AG04450 (cell line): ENCODE data around the gene MALSU1. TPM values are rescaled to one million over a fixed set of nuclear protein-coding genes. Genes with fewer than 3 reads are reported as not detected.
A peak's percentile ranks its signal among the peaks of the same experiment; 100 is the strongest.

Experiments used
- CTCF ChIA-PET: fragments of 300-600, 350-600 bp; formaldehyde crosslinking; extraction: SDS; loops from one replicate; lab custom pipeline; 2022; ENCODE audit warnings: antibody characterized with exemption, inconsistent platforms; lab: Charles Lee
- POLR2A ChIA-PET: fragments of 350-600 bp; formaldehyde crosslinking; extraction: SDS; loops from one replicate; lab custom pipeline; 2021; ENCODE audit warnings: antibody characterized with exemption, inconsistent platforms; lab: Yijun Ruan, JAX
- DNase-seq: peaks from one replicate; pipeline ENCODE4 v3.0.0-alpha.2; 2011; ENCODE audit warnings: low read depth, low spot score
- H3K27ac ChIP-seq: one replicate; pipeline ENCODE4 v1.5.1; 2012; ENCODE audit warnings: low read depth, low read length, control low read depth
- H3K27me3 ChIP-seq: one replicate; pipeline ENCODE4 v1.6.0; 2012; ENCODE audit warnings: low read length; ENCODE audit not compliant: control insufficient read depth, insufficient read depth
- H3K4me3 ChIP-seq: 2 replicates; pipeline ENCODE4 v1.5.1; 2011; ENCODE audit warnings: mild to moderate bottlenecking, low read depth, low read length, control low read depth
- H3K9me3 ChIP-seq: 2 replicates; pipeline ENCODE4 v1.5.1; 2012; ENCODE audit warnings: low read length; ENCODE audit not compliant: control insufficient read depth, insufficient read depth
- polyA minus RNA-seq: library from RNA; depleted of rRNA, polyadenylated mRNA; stranded (reverse); fragments of >200 nt; gene quantifications from 2 replicates; pipeline ENCODE4 v1.2.3, GENCODE V29; 2011; rRNA and poly(A)+ RNA removed
- polyA plus RNA-seq: library from polyadenylated mRNA; depleted of rRNA; stranded (reverse); fragments of >200 nt; gene quantifications from 2 replicates; pipeline ENCODE4 v1.2.3, GENCODE V29; 2011; rRNA removed
- TF ChIP-seq, protein P1 (sequence below): IDR thresholded peaks from 2 replicates; pipeline ENCODE4 v1.5.1; 2011; ENCODE audit warnings: low read depth, low read length, control low read depth, inconsistent platforms

Gene MALSU1
- polyA plus RNA-seq (66.8 and 82.2 TPM in 2 replicates), polyA minus RNA-seq (21.3 and 40.9 TPM in 2 replicates)

DNA sequence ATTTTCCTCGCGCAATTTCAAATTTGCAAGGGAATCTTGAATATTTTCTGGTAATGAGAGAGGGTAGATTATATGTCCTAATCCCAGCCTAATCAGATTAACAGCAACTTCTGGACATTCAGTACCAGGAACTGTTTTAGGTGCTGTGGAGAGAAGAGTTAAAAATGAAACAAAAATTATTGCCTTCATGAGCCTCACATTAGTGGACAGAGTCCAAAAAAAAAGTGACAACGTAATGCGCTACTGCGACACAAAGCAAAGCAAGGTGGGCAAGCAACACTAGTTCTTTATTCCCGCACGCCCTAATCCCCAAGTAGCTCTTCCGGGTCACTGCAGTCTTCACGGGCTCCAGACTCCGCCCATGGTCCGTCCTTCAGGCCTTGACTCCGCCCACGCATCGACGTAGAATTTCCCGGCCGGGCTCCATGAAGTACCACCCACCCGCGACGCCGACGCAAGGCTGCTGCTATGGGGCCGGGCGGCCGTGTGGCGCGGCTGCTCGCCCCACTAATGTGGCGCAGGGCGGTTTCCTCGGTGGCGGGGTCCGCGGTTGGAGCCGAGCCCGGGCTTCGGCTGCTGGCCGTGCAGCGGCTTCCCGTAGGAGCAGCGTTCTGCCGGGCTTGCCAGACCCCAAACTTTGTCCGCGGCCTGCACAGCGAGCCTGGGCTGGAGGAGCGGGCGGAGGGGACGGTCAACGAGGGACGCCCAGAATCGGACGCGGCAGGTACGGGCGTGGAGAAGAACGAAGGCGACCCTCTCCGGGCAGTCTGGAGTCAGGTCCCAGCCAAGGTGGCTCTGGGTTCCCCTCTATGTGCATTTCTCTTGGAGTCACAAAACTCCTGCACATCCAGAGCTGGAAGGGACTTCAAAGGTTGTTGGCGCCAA lies at the start of gene MALSU1:
MALSU1 (plus strand) TSS at position 455 of the 885 bp plus-strand sequence; CDS start at position 469, 14 bp downstream.
- POLR2A ChIA-PET = interaction anchor here (0.7 to 1.2 kb wide), 3 partner anchors 17 to 131 kb away, joined by 3 to 5 read pairs (median 3); no protein-coding TSS in a partner anchor

DNA sequence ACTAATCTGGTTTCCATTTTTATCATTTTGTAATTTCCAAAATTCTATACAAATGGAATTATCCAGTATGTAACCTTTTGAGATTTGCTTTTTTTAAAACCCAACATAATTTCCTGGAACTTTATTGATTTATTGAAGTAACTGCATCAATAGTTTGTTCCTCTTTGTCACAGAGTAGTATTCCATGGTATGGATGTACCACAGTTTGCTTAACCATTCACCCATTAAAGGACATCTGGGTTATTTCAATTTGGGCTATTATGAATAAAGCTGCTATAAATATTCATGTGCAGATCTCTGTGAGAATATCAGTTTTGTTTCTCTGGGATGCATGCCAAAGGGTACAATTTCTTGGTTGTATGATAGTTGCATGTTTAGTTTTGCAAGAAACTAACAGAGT lies 49.7 kb upstream of the MALSU1 start:
- H3K27me3 ChIP-seq = peaks cover 49% of the 10 kb centered on the region
- H3K27ac ChIP-seq = no peak overlapping the region
- H3K9me3 ChIP-seq = peaks cover 8% of the 10 kb centered on the region
- DNase-seq = no peak
- TF ChIP-seq, protein P1, sequence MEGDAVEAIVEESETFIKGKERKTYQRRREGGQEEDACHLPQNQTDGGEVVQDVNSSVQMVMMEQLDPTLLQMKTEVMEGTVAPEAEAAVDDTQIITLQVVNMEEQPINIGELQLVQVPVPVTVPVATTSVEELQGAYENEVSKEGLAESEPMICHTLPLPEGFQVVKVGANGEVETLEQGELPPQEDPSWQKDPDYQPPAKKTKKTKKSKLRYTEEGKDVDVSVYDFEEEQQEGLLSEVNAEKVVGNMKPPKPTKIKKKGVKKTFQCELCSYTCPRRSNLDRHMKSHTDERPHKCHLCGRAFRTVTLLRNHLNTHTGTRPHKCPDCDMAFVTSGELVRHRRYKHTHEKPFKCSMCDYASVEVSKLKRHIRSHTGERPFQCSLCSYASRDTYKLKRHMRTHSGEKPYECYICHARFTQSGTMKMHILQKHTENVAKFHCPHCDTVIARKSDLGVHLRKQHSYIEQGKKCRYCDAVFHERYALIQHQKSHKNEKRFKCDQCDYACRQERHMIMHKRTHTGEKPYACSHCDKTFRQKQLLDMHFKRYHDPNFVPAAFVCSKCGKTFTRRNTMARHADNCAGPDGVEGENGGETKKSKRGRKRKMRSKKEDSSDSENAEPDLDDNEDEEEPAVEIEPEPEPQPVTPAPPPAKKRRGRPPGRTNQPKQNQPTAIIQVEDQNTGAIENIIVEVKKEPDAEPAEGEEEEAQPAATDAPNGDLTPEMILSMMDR = no peak
- ChIA-PET POLR2A (no interaction called here), CTCF (no interaction called here)
- H3K4me3 ChIP-seq = no peak overlapping the region

More for the DNA sequence above, at the start of gene MALSU1:
- CTCF ChIA-PET = interaction anchor here (1.0 kb wide), 2 partner anchors 27 to 37 kb away, joined by 3 to 5 read pairs; no protein-coding TSS in a partner anchor
- no peaks in the 10 kb centered on the region; the same call in 1 of the 2 replicates for H3K9me3 ChIP-seq
- TF ChIP-seq, protein P1 = no peak
- peak; percentile 90 for DNase-seq
- peak within 1 kb of the TSS; percentile 96 for H3K4me3 ChIP-seq
- H3K27ac ChIP-seq = peak within 1 kb of the TSS; percentile 82
- H3K27me3 ChIP-seq = no peaks in the 10 kb centered on the region

DNA sequence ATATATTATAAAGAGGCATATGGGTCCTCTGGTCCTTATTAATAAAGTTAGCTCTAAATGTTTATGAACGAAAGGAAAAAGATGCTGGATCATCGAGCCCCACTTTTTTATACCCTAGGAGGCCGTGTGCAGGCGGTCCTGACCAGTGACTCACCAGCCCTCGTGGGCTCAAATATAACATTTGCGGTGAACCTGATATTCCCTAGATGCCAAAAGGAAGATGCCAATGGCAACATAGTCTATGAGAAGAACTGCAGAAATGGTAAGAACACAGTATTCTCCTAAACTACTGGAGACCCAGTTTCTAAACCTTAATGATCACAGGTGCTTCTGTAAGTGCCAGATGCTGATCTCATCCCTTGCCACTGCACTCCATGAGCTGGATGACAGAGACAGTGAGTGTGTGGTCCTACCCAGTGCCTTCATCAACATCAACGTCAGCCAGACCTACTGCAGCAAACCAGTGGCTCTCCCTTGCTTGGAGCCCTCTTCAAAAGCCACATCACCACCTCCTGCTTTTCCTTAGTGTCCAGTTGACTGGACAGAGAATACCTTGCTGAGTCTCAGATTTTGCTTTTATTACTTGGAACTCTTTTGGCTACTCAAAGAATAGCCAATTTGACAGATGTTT lies 45.0 kb upstream of the MALSU1 start:
- peaks cover 3% of the 10 kb centered on the region; the same call in 1 of the 2 replicates for H3K9me3 ChIP-seq

DNA sequence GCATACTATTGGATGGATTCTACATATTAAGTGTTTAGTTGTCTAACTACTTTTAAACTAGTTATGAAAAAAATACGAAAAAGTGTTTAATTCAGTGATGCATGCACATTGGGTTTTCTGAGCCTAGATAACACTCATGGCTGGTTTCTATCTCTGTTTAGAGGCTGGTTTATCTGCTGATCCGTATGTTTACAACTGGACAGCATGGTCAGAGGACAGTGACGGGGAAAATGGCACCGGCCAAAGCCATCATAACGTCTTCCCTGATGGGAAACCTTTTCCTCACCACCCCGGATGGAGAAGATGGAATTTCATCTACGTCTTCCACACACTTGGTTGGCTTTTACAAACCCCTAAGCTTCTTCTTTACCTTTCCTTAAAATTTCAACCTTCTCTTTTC lies 42.4 kb upstream of the MALSU1 start:
- peaks cover 28% of the 10 kb centered on the region for H3K27me3 ChIP-seq
- peaks cover 1% of the 10 kb centered on the region; the same call in 1 of the 2 replicates for H3K9me3 ChIP-seq
- POLR2A ChIA-PET = no interaction called here
- TF ChIP-seq, protein P1 = no peak
- no peak for DNase-seq
- no peak overlapping the region for H3K4me3 ChIP-seq
- CTCF ChIA-PET = interaction anchor here (2.2 kb wide), 1 partner anchor 16 kb away, joined by 14 read pairs; no protein-coding TSS in a partner anchor
- no peak overlapping the region for H3K27ac ChIP-seq

More for the DNA sequence above, 45.0 kb upstream of the MALSU1 start:
- DNase-seq = no peak
- ChIA-PET CTCF (interaction anchor here (2.6 kb wide), 1 partner anchor 8 kb away, joined by 13 read pairs; no protein-coding TSS in a partner anchor), POLR2A (no interaction called here)
- Histone ChIP-seq H3K4me3 (no peak overlapping the region), H3K27ac (no peak overlapping the region), H3K27me3 (peaks cover 38% of the 10 kb centered on the region)
- TF ChIP-seq, protein P1 = no peak
